IPS-15b (cell line): Measurements from ENCODE around the gene DLGAP1.
"Not testable (repeated sequence)": the region's sequence is repeated elsewhere in the genome, so short reads cannot be mapped to it uniquely, and the experiment has no call there.

ENCODE experiments used
- H3K27me3 ChIP-seq: one replicate; pipeline ENCODE4 v1.6.1; 2013; ENCODE audit warnings: low read length; ENCODE audit not compliant: control insufficient read depth, insufficient read depth
- H3K36me3 ChIP-seq: one replicate; pipeline ENCODE4 v1.6.1; 2013; ENCODE audit warnings: low read length; ENCODE audit not compliant: control insufficient read depth, insufficient read depth
- H3K4me1 ChIP-seq: one replicate; pipeline ENCODE4 v1.6.1; 2013; ENCODE audit warnings: mild to moderate bottlenecking, low read length; ENCODE audit not compliant: control insufficient read depth, insufficient read depth
- H3K4me3 ChIP-seq: one replicate; pipeline ENCODE4 v1.5.1; 2013; ENCODE audit warnings: low read depth, low read length
- H3K9ac ChIP-seq: one replicate; pipeline ENCODE4 v1.6.1; 2013; ENCODE audit warnings: low read depth, mild to moderate bottlenecking, low read length
- H3K9me3 ChIP-seq: one replicate; pipeline ENCODE4 v1.6.1; 2013; ENCODE audit warnings: mild to moderate bottlenecking, low read length; ENCODE audit not compliant: control insufficient read depth, insufficient read depth

DLGAP1 gene

DNA sequence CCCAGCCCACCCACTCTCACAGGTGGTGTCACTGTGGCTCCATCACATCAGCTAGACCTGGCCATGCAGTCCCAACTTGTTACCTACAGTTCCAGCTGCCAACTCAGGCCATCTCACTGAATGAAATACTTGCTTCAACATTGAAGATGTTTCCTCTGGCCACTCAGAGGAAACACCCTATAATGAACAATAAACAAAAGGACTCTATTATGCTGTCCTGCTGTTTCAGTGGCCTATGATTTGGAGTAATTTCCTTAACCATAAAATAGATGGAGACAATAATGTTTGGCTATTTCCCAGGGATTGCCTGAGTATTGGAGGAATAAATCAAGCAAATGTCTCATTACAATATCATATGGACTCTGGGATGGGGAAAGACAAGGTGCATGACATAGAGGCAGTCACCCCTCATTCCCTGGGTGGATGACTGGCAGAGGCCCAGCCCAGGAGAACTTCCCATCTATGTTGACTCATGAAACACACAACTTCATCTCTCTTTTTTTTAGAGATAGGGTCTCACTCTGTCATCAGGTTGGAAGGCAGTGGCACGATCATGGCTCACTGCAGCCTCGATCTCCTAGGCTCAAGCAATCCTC, 870.7 kb downstream of the DLGAP1 start:
- H3K4me1 ChIP-seq = peaks cover 7% of the 10 kb centered on the region
- no peak overlapping the region for H3K4me3 ChIP-seq
- H3K36me3 ChIP-seq = no peaks in the 10 kb centered on the region
- H3K9ac ChIP-seq = no peak overlapping the region
- no peaks in the 10 kb centered on the region for H3K9me3 ChIP-seq
- H3K27me3 ChIP-seq = no peaks in the 10 kb centered on the region

- H3K36me3 ChIP-seq = no peaks in the 10 kb centered on the region
- no peaks in the 10 kb centered on the region for H3K9me3 ChIP-seq
- H3K4me1 ChIP-seq = peaks cover 7% of the 10 kb centered on the region
- H3K4me3 ChIP-seq = no peak overlapping the region
- no peaks in the 10 kb centered on the region for H3K27me3 ChIP-seq
- no peak overlapping the region for H3K9ac ChIP-seq
These were observed 871.2 kb downstream of the DLGAP1 start for GRCh38 chr18:3583873-3584247.

DNA sequence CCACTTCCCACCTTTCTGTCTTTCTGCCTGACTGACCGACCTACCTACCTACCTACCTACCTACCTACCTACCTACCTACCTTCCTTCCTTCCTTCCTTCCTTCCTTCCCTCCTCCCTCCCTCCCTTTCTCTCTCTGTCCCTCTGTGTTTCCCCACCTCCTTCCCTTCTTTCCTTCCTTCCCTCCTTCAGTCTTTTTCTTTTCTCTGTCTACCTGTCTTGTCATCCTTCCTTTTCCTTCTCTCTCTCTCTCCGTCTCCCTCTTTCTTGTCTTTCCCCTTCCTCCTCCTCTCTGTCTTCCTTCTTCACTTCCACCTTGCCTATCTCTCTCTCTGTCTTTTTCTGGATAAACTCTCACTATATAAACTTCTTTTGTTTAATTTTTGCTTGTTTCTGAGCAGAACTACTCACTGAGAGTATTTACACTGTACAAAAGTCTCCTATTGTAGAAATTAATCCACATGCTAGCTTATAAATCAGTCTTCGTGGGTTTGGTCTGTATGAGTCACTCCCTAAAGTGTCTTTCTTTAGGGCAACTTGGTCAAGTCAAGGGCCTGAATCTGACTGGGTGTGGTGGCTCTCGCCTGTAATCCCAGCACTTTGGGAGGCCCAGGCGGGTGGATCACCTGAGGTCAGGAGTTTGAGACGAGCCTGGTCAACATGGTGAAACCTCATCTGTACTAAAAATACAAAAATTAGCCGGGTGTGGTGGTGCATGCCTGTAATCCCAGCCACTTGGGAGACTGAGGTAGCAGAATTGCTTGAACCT, 871.8 kb downstream of the DLGAP1 start:
- not testable (repeated sequence) for H3K9ac ChIP-seq

DNA sequence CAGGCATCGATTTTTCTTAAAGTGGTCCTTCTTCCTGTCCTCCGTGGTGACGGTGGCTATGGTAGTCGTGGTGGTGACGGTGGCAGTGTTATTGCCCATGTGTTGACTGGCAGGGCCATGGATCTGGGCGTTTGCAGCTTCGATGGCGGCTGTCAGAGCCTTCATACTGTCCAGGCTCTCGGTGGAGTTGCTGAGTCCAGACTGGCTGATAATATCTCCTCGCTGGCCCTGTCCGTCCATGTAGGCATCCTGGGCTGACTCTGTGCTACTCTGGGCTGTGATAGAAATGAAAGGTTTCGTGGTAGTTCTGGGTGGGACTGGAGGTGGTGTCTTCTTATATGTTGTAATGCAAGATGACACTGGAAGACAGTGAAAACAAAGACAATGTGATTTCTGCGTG, 873.2 kb downstream of the DLGAP1 start:
- Histone ChIP-seq H3K4me1 (peaks cover 7% of the 10 kb centered on the region), H3K9me3 (no peaks in the 10 kb centered on the region), H3K4me3 (no peak overlapping the region), H3K9ac (no peak overlapping the region), H3K36me3 (no peaks in the 10 kb centered on the region), H3K27me3 (no peaks in the 10 kb centered on the region)

More for the DNA sequence above, 871.8 kb downstream of the DLGAP1 start:
- not testable (repeated sequence) for H3K36me3 ChIP-seq, H3K4me1 ChIP-seq, H3K9me3 ChIP-seq, H3K27me3 ChIP-seq, H3K4me3 ChIP-seq

DNA sequence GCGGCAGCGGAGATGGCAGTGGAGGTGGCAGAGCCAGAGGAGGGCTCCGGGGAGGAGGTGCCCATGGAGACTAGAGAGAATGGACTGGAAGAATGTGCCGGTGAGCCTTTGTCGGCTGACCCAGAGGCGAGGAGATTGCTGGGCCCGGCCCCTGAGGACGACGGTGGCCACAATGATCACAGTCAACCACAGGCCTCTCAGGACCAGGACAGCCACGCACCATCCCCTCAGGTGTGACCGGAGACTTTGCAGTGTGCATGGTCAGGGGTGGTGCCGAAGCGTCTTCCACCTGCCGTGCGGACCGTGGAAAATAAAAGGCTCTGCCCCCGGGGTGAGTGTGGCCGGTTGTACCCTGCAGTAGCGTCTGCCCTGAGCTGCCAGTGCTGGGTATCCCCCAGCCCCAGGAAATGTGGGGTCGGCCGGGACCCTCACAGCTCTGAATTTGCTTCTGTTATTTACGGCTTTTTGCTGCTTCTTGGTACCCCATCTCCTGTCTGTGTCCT, 874.5 kb downstream of the DLGAP1 start:
- not testable (repeated sequence) for H3K4me1 ChIP-seq, H3K9ac ChIP-seq, H3K27me3 ChIP-seq, H3K4me3 ChIP-seq, H3K9me3 ChIP-seq, H3K36me3 ChIP-seq

GRCh38 chr18:3579701-3580100, 875.4 kb downstream of the DLGAP1 start:
- Histone ChIP-seq H3K27me3 (no peaks in the 10 kb centered on the region), H3K4me1 (no peaks in the 10 kb centered on the region), H3K9me3 (no peaks in the 10 kb centered on the region), H3K4me3 (no peak overlapping the region), H3K36me3 (no peaks in the 10 kb centered on the region), H3K9ac (no peak overlapping the region)

- Histone ChIP-seq H3K9ac (no peak overlapping the region), H3K4me3 (no peak overlapping the region), H3K27me3 (no peaks in the 10 kb centered on the region), H3K9me3 (no peaks in the 10 kb centered on the region), H3K4me1 (no peaks in the 10 kb centered on the region), H3K36me3 (no peaks in the 10 kb centered on the region)
These were observed 876.5 kb downstream of the DLGAP1 start for GRCh38 chr18:3578621-3579020.

GRCh38 chr18:3577281-3577855, 877.7 kb downstream of the DLGAP1 start:
- Histone ChIP-seq H3K9ac (no peak overlapping the region), H3K4me3 (no peak overlapping the region), H3K9me3 (no peaks in the 10 kb centered on the region), H3K36me3 (no peaks in the 10 kb centered on the region), H3K4me1 (no peaks in the 10 kb centered on the region), H3K27me3 (no peaks in the 10 kb centered on the region)

DNA sequence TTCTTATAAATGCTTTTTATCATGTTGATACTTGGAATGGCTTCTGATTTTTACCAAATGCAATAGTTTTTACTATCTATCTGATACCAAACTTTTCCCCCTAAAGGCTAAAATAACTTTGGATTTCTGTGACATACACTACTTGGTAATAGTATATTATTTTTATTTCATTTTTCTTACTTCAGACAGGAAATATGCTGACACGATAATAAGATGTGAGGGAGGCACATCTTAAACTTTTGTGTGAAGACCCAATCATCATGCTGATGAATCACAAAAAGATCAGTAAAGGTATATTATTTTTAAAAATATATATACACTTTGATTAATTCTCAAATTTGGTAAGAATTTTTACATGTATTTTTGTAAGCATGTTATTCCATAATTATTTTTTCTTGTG, 882.3 kb downstream of the DLGAP1 start:
- no peaks in the 10 kb centered on the region for H3K4me1 ChIP-seq
- H3K9me3 ChIP-seq = no peaks in the 10 kb centered on the region
- no peaks in the 10 kb centered on the region for H3K36me3 ChIP-seq
- H3K4me3 ChIP-seq = no peak overlapping the region
- H3K27me3 ChIP-seq = no peaks in the 10 kb centered on the region
- H3K9ac ChIP-seq = no peak overlapping the region

GRCh38 chr18:3566851-3567250, 888.3 kb downstream of the DLGAP1 start:
- Histone ChIP-seq H3K36me3 (no peaks in the 10 kb centered on the region), H3K9me3 (no peaks in the 10 kb centered on the region), H3K9ac (no peak overlapping the region), H3K27me3 (no peaks in the 10 kb centered on the region), H3K4me1 (no peaks in the 10 kb centered on the region), H3K4me3 (no peak overlapping the region)

- Histone ChIP-seq H3K4me3 (no peak overlapping the region), H3K36me3 (no peaks in the 10 kb centered on the region), H3K27me3 (no peaks in the 10 kb centered on the region), H3K9me3 (no peaks in the 10 kb centered on the region), H3K4me1 (peaks cover 5% of the 10 kb centered on the region), H3K9ac (no peak overlapping the region)
These were observed 894.4 kb downstream of the DLGAP1 start for GRCh38 chr18:3560755-3561154.
